ENCODE results near the gene TAF3. TPM values are rescaled to one million over a fixed set of nuclear protein-coding genes. Genes with fewer than 3 reads are reported as not detected.

Gene TAF3
- total and polyA plus RNA-seq, 2 experiments from 2014 or later, result 4.1 to 6.4 TPM

- H3K9me3 ChIP-seq (ENCODE audit: low read depth), result no peaks in the 10 kb centered on the region
- H4K20me1 ChIP-seq (ENCODE audit: insufficient read depth, poor library complexity, severe bottlenecking), result no peaks in the 10 kb centered on the region
- no peak overlapping the region for H3K4me2 ChIP-seq
- H2AFZ ChIP-seq, result no peak overlapping the region
- no peaks in the 10 kb centered on the region for H3K27me3 ChIP-seq
- no peak overlapping the region for H3K4me3 ChIP-seq
- no peaks in the 10 kb centered on the region for H3K79me2 ChIP-seq
- no peaks in the 10 kb centered on the region for H3K4me1 ChIP-seq (ENCODE audit: insufficient read depth)
- no peaks in the 10 kb centered on the region for H3K9me2 ChIP-seq (replicated peaks; ENCODE audit: insufficient read depth)
- WGBS (ENCODE audit: low lambda C conversion rate, missing lambda C conversion rate), result 98% methylated on average over 2 of the region's 2 CpGs
- TF ChIP-seq EZH2phosphoT487 (IDR thresholded peaks at IDR 0.05; ENCODE audit: low read depth, severe bottlenecking, unreplicated experiment), result no peak
- TF ChIP-seq EZH2 (IDR thresholded peaks at IDR 0.05; ENCODE audit: borderline replicate concordance), result no peak
- no peak for TF ChIP-seq CTCF (IDR thresholded peaks at IDR 0.05; ENCODE audit: poor library complexity)
- DNase-seq (ENCODE audit: low spot score), result no peak
- H3K36me3 ChIP-seq (replicated peaks; ENCODE audit: insufficient read depth, low read depth), result no peaks in the 10 kb centered on the region
- H3K27ac ChIP-seq, result no peak overlapping the region
Measured at GRCh38 chr10:7965457-7965856, 147.2 kb downstream of the TAF3 start.

GRCh38 chr10:7967035-7967434 lies 148.7 kb downstream of the TAF3 start:
- Histone ChIP-seq H3K4me3 (no peak overlapping the region), H2AFZ (no peak overlapping the region), H3K79me2 (no peaks in the 10 kb centered on the region), H3K9me3 (ENCODE audit: low read depth) (no peaks in the 10 kb centered on the region), H3K27me3 (no peaks in the 10 kb centered on the region), H3K9me2 (replicated peaks; ENCODE audit: insufficient read depth) (no peaks in the 10 kb centered on the region), H3K36me3 (replicated peaks; ENCODE audit: insufficient read depth, low read depth) (no peaks in the 10 kb centered on the region), H3K27ac (no peak overlapping the region), H4K20me1 (ENCODE audit: insufficient read depth, poor library complexity, severe bottlenecking) (no peaks in the 10 kb centered on the region), H3K4me2 (no peak overlapping the region), H3K4me1 (ENCODE audit: insufficient read depth) (no peaks in the 10 kb centered on the region)
- DNase-seq (ENCODE audit: low spot score), result no peak
- TF ChIP-seq CTCF (IDR thresholded peaks at IDR 0.05; ENCODE audit: poor library complexity) (no peak), EZH2phosphoT487 (IDR thresholded peaks at IDR 0.05; ENCODE audit: low read depth, severe bottlenecking, unreplicated experiment) (no peak), EZH2 (IDR thresholded peaks at IDR 0.05; ENCODE audit: borderline replicate concordance) (no peak)
- WGBS (ENCODE audit: low lambda C conversion rate, missing lambda C conversion rate), result 72% methylated on average over 2 of the region's 2 CpGs

- no peaks in the 10 kb centered on the region for H3K9me2 ChIP-seq (replicated peaks; ENCODE audit: insufficient read depth)
- no peaks in the 10 kb centered on the region for H3K27me3 ChIP-seq
- no peaks in the 10 kb centered on the region for H3K4me1 ChIP-seq (ENCODE audit: insufficient read depth)
- H3K79me2 ChIP-seq, result no peaks in the 10 kb centered on the region
- no peak overlapping the region for H3K27ac ChIP-seq
- H3K36me3 ChIP-seq (replicated peaks; ENCODE audit: insufficient read depth, low read depth), result peaks cover 2% of the 10 kb centered on the region
- H3K9me3 ChIP-seq (ENCODE audit: low read depth), result no peaks in the 10 kb centered on the region
- no peaks in the 10 kb centered on the region for H4K20me1 ChIP-seq (ENCODE audit: insufficient read depth, poor library complexity, severe bottlenecking)
- H2AFZ ChIP-seq, result no peak overlapping the region
- no peak for TF ChIP-seq EZH2 (IDR thresholded peaks at IDR 0.05; ENCODE audit: borderline replicate concordance)
- TF ChIP-seq CTCF (IDR thresholded peaks at IDR 0.05; ENCODE audit: poor library complexity), result no peak
- no peak for TF ChIP-seq EZH2phosphoT487 (IDR thresholded peaks at IDR 0.05; ENCODE audit: low read depth, severe bottlenecking, unreplicated experiment)
- no peak overlapping the region for H3K4me3 ChIP-seq
- H3K4me2 ChIP-seq, result no peak overlapping the region
- no peak for DNase-seq (ENCODE audit: low spot score)
- WGBS (ENCODE audit: low lambda C conversion rate, missing lambda C conversion rate), result 90% methylated on average over 1 of the region's 1 CpG
Measured at GRCh38 chr10:7968510-7969112, 150.3 kb downstream of the TAF3 start.

Data from hepatocyte (in vitro differentiated cells).